Upper lobe of left lung (tissue), 6 donors: ENCODE results near the gene SCG3. TPM values are rescaled to one million over a fixed set of nuclear protein-coding genes. Genes with fewer than 3 reads are reported as not detected.

Experiments used
- ATAC-seq, 2 donors: fragments of 200-7000 bp; cut with Tn5 transposase; one replicate each; pipeline ENCODE4 v1.9.1; 2022; ENCODE audit warnings: mild to moderate bottlenecking in 2 of 2, moderate library complexity in 2 of 2; ENCODE audit not compliant: low FRiP score in 2 of 2
- DNase-seq, 2 donors: peaks; one replicate each; pipeline ENCODE4 v3.0.0-alpha.2; 2019 to 2020
- H3K27ac ChIP-seq, 4 donors: fragments of 200-600 bp; sonication (generic); one replicate each; pipeline ENCODE4 v1.5.1; 2016 to 2019
- H3K27me3 ChIP-seq, 4 donors: fragments of 200-600 bp; sonication (generic); one replicate each; pipeline ENCODE4 v1.5.1; 2017 to 2019
- H3K36me3 ChIP-seq, 4 donors: fragments of 200-600 bp; sonication (generic); one replicate each; pipeline ENCODE4 v1.5.1; 2016 to 2019
- H3K4me1 ChIP-seq, 4 donors: fragments of 200-600 bp; sonication (generic); one replicate each; pipeline ENCODE4 v1.5.1; 2018 to 2019
- H3K4me3 ChIP-seq, 4 donors: fragments of 200-600 bp; sonication (generic); one replicate each; pipeline ENCODE4 v1.5.1; 2017 to 2019; ENCODE audit warnings: mild to moderate bottlenecking in 2 of 4, moderate library complexity in 1 of 4
- H3K9me3 ChIP-seq, 4 donors: fragments of 200-600 bp; sonication (generic); one replicate each; pipeline ENCODE4 v1.5.1; 2018 to 2019
- EP300 ChIP-seq, 4 donors: sonication (generic); formaldehyde crosslinking; IDR thresholded peaks; one replicate each; pipeline ENCODE4 v1.5.1; 2017; ENCODE audit warnings: antibody characterized with exemption in 4 of 4, control low read depth in 2 of 4
- POLR2A ChIP-seq, 4 donors: fragments of 450-650 bp; IDR thresholded peaks; one replicate each; pipeline ENCODE4 v1.5.1; 2016 to 2017; ENCODE audit warnings: antibody characterized with exemption in 4 of 4, mild to moderate bottlenecking in 2 of 4
- POLR2AphosphoS5 ChIP-seq, 2 donors: sonication (generic); formaldehyde crosslinking; IDR thresholded peaks; one replicate each; pipeline ENCODE4 v1.5.1; 2017; ENCODE audit warnings: antibody characterized with exemption in 2 of 2
- WGBS, 2 donors: methylation state at CpG; one replicate each; pipeline ENCODE4 v1.1.5; 2017 to 2018; 5-methylcytosine and 5-hydroxymethylcytosine counted together
- total RNA-seq, 6 donors: library from RNA; depleted of rRNA in 4 of 6; stranded (reverse); fragments of >200 nt in 4 of 6; gene quantifications; one replicate each; pipeline versions ENCODE4 v1.1.0 to v1.2.1, GENCODE V29; 2016 to 2021
- TF ChIP-seq, protein P1 (sequence below), 6 experiments: fragments of 450-650 bp in 4 of 6; fragments of 200-600 bp in 2 of 6; sonication (generic) in 2 of 6; IDR thresholded peaks; one replicate each; pipeline ENCODE4 v1.5.1; 2016 to 2019; ENCODE audit warnings: antibody characterized with exemption in 6 of 6
- donor health status: DM: no; HTN: no; CAD: no; lungs with moderate emphysema.
- donor health status: DM: no; HTN: yes; CAD: no; lungs with severe emphysema.

The SCG3 gene
- total RNA-seq, 6 donors from 2014 or later = 0.14 to 0.40 (median 0.27) TPM; not detected in 2

DNA sequence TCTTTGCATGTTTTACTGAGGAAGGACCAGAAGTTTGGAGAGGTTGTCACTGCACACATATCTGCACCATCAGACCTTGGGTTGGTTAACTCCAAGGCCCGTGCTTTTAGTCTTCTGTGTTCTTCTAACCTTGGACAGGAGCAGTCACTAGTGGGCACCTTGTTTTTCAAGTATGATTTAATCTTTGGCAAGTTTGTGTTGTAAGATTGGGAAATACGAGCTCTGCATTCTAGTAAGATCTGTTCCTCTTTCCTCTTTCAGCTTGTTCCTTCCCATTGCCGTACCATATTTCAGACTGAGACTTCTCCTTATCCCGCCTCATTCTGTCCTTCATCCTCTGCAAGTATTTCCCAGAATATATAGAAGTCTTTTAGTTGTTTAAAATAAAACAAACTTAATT is 75.2 kb downstream of the SCG3 start:
- Histone ChIP-seq H3K27ac (no peak overlapping the region), H3K4me1 (peaks cover 8 to 22% (median 13%) of the 10 kb centered on the region in 4 donors), H3K4me3 (no peak overlapping the region), H3K27me3 (no peaks in the 10 kb centered on the region), H3K9me3 (no peaks in the 10 kb centered on the region), H3K36me3 (no peaks in the 10 kb centered on the region)
- ATAC-seq = no peak
- WGBS, 2 donors = 54 to 69% methylated on average over 4 of the region's 4 CpGs
- TF ChIP-seq POLR2AphosphoS5 (IDR thresholded peaks at IDR 0.05) (no peak), POLR2A (IDR thresholded peaks at IDR 0.05) (no peak), EP300 (IDR thresholded peaks at IDR 0.05) (no peak)
- TF ChIP-seq, protein P1, sequence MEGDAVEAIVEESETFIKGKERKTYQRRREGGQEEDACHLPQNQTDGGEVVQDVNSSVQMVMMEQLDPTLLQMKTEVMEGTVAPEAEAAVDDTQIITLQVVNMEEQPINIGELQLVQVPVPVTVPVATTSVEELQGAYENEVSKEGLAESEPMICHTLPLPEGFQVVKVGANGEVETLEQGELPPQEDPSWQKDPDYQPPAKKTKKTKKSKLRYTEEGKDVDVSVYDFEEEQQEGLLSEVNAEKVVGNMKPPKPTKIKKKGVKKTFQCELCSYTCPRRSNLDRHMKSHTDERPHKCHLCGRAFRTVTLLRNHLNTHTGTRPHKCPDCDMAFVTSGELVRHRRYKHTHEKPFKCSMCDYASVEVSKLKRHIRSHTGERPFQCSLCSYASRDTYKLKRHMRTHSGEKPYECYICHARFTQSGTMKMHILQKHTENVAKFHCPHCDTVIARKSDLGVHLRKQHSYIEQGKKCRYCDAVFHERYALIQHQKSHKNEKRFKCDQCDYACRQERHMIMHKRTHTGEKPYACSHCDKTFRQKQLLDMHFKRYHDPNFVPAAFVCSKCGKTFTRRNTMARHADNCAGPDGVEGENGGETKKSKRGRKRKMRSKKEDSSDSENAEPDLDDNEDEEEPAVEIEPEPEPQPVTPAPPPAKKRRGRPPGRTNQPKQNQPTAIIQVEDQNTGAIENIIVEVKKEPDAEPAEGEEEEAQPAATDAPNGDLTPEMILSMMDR (IDR thresholded peaks at IDR 0.05) = no peak
- no peak for DNase-seq

DNA sequence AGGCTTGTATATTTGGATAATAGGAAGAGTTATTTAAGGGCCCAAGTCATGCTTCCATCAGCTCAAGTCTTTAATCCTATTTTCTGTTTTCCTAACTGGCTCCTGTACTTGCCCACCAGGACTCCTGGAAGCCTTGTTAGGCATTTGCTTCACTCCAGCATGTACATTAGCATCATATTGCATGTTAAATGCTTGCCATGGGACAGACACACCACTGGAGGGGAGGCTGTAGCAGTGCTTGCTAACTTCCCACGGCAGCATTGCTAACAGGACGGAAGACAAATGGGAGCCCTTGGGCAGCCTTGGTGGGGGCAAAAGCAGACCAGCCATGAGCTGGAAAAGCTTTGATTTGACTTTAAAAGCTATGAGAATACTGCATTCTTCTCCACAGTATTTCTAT is 76.1 kb downstream of the SCG3 start:
- WGBS, 2 donors = 82 to 96% methylated on average over 2 of the region's 2 CpGs
- peaks cover 8 to 19% (median 8%) of the 10 kb centered on the region in 4 donors for H3K4me1 ChIP-seq
- H3K36me3 ChIP-seq = no peaks in the 10 kb centered on the region
- H3K9me3 ChIP-seq = no peaks in the 10 kb centered on the region
- no peak overlapping the region for H3K4me3 ChIP-seq
- TF ChIP-seq POLR2A (IDR thresholded peaks at IDR 0.05) (no peak), POLR2AphosphoS5 (IDR thresholded peaks at IDR 0.05) (no peak), EP300 (IDR thresholded peaks at IDR 0.05) (no peak)
- TF ChIP-seq, protein P1 (IDR thresholded peaks at IDR 0.05) = no peak
- H3K27me3 ChIP-seq = no peaks in the 10 kb centered on the region
- H3K27ac ChIP-seq = no peak overlapping the region
- ATAC-seq (no peak), DNase-seq (no peak)

DNA sequence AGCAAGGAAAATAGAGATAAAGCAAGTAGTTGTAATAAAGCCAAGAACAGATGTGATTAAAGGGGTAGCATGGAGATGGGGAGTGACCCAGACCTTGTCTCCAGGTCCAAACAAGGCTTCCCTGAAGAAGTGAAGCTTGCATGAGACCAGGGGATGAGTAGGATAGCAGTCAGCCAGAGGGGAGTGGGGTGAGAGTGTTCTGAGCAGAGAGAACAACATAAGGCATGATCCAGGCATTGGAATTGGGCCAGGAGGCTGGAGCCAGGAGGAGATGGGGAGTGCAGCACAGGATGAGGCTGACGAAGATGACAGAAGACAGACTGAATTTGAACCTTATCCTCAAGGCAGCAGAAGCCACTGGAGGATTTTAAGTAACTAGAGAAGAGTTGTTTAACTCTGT is 77.3 kb downstream of the SCG3 start:
- ATAC-seq = peak in 1 of 2 donors; percentile 80

DNA sequence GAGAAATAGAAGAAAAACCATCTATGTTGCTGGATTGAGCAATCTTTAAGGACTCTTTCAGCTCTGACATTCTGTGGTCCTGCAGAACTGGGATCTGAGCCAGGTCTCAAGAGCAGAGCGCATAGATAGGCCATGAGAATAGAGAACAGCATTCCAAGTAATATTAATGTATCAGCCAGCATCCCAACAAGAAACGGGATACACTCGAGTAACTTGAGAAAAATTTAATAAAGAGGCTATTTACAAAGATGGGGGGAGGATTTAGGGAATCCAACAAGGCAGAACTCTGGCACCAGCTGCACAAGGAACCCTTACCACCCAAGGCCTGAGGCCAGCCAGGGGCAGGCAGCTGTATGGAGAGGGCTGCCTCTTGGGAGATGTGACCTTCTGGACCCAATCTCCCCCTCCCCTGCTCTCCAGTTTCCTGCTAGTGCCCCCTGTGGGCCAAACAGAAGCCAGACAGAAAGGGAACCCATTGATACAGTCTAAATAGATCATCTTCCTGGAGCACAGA is 78.3 kb downstream of the SCG3 start:
- H3K9me3 ChIP-seq = no peaks in the 10 kb centered on the region
- H3K4me3 ChIP-seq = no peak overlapping the region
- no peaks in the 10 kb centered on the region for H3K27me3 ChIP-seq
- WGBS, 2 donors = 43 to 55% methylated on average over 3 of the region's 3 CpGs
- peak; percentile 63 to 82 for ATAC-seq
- TF ChIP-seq POLR2A (IDR thresholded peaks at IDR 0.05) (no peak), EP300 (IDR thresholded peaks at IDR 0.05) (no peak), POLR2AphosphoS5 (IDR thresholded peaks at IDR 0.05) (no peak)
- TF ChIP-seq, protein P1 (IDR thresholded peaks at IDR 0.05) = no peak
- H3K27ac ChIP-seq = no peak overlapping the region
- H3K36me3 ChIP-seq = no peaks in the 10 kb centered on the region
- DNase-seq = peak in 1 of 2 donors; percentile 88
- H3K4me1 ChIP-seq = peaks cover 5 to 9% (median 7%) of the 10 kb centered on the region in 4 donors

More for the DNA sequence above, 77.3 kb downstream of the SCG3 start:
- Histone ChIP-seq H3K27me3 (no peaks in the 10 kb centered on the region), H3K4me3 (no peak overlapping the region), H3K9me3 (no peaks in the 10 kb centered on the region), H3K4me1 (peaks cover 5 to 9% (median 7%) of the 10 kb centered on the region in 4 donors), H3K36me3 (no peaks in the 10 kb centered on the region), H3K27ac (no peak overlapping the region)
- TF ChIP-seq POLR2AphosphoS5 (IDR thresholded peaks at IDR 0.05) (no peak), EP300 (IDR thresholded peaks at IDR 0.05) (no peak), POLR2A (IDR thresholded peaks at IDR 0.05) (no peak)
- TF ChIP-seq, protein P1 (IDR thresholded peaks at IDR 0.05) = no peak
- 44 to 60% methylated on average over 1 of the region's 1 CpG for WGBS, 2 donors
- DNase-seq = no peak

DNA sequence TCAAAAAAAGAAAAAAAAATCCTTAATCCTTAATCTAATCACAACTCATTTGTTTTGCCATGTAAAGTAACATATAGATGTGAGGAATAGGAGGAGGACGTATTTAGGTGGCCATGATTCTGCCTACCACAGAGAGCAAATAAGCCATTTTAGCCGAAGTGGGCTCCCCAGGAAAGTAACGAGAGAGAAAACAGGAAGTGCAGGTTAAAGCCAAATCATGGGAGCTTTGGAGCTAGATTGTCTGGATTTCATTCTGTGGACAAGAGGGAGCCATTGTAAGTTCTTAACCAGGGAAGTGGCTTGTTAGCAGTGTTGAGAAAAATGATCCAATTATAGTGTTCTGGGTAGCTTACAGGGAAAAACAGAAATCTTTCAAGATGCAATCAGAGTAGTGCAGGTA is 79.5 kb downstream of the SCG3 start:
- no peaks in the 10 kb centered on the region for H3K27me3 ChIP-seq
- WGBS, 2 donors = 50 to 64% methylated on average over 3 of the region's 3 CpGs
- no peaks in the 10 kb centered on the region for H3K36me3 ChIP-seq
- ATAC-seq (no peak), DNase-seq (no peak)
- H3K27ac ChIP-seq = no peak overlapping the region
- H3K9me3 ChIP-seq = no peaks in the 10 kb centered on the region
- no peak for TF ChIP-seq EP300 (IDR thresholded peaks at IDR 0.05)
- TF ChIP-seq, protein P1 (IDR thresholded peaks at IDR 0.05) = no peak
- TF ChIP-seq POLR2AphosphoS5 (IDR thresholded peaks at IDR 0.05) = no peak
- TF ChIP-seq POLR2A (IDR thresholded peaks at IDR 0.05) = no peak
- H3K4me1 ChIP-seq = peaks cover 5 to 9% (median 6%) of the 10 kb centered on the region in 4 donors
- no peak overlapping the region for H3K4me3 ChIP-seq
